ENCODE measurements around the gene RIOK1.
A peak's percentile ranks its signal among the peaks of the same experiment; 100 is the strongest.
"Not testable (repeated sequence)": the region's sequence is repeated elsewhere in the genome, so short reads cannot be mapped to it uniquely, and the experiment has no call there.

RIOK1 gene

GRCh38 chr6:7389451-7390225 lies at the start of gene RIOK1, which contains the start of gene CAGE1:
Gene RIOK1 (plus strand): TSS chr6:7389808. CDS start chr6:7390003, 195 bp downstream.
Gene CAGE1 (minus strand): TSS chr6:7389742. CDS start chr6:7387173, 2,569 bp downstream.
- DNase-seq (ENCODE audit: low read depth) = peak; percentile 95
- TF ChIP-seq CTCF (IDR thresholded peaks at IDR 0.05; ENCODE audit: low read length, missing control alignments) = no peak
- peak within 1 kb of the TSS; percentile 85 for H3K4me3 ChIP-seq (replicated peaks; ENCODE audit: low read depth, low read length)

GRCh38 chr6:7341271-7341670 lies 48.3 kb upstream of the RIOK1 start:
- no peak for TF ChIP-seq CTCF (IDR thresholded peaks at IDR 0.05; ENCODE audit: low read length, missing control alignments)
- H3K4me3 ChIP-seq (replicated peaks; ENCODE audit: low read depth, low read length) = no peak overlapping the region
- no peak for DNase-seq (ENCODE audit: low read depth)

- DNase-seq (ENCODE audit: low read depth) = no peak
- H3K4me3 ChIP-seq (replicated peaks; ENCODE audit: low read depth, low read length) = no peak overlapping the region
- no peak for TF ChIP-seq CTCF (IDR thresholded peaks at IDR 0.05; ENCODE audit: low read length, missing control alignments)
These were observed 47.4 kb upstream of the RIOK1 start for GRCh38 chr6:7341989-7342742.

GRCh38 chr6:7343546-7344475 lies 45.8 kb upstream of the RIOK1 start:
- no peak for TF ChIP-seq CTCF (IDR thresholded peaks at IDR 0.05; ENCODE audit: low read length, missing control alignments)
- no peak for DNase-seq (ENCODE audit: low read depth)
- H3K4me3 ChIP-seq (replicated peaks; ENCODE audit: low read depth, low read length) = no peak overlapping the region

GRCh38 chr6:7344773-7345450 lies 44.7 kb upstream of the RIOK1 start:
- not testable (repeated sequence) for H3K4me3 ChIP-seq (replicated peaks; ENCODE audit: low read depth, low read length); DNase-seq (ENCODE audit: low read depth)

- DNase-seq (ENCODE audit: low read depth) = peak; percentile 14
- H3K4me3 ChIP-seq (replicated peaks; ENCODE audit: low read depth, low read length) = not testable (repeated sequence)
These were observed 42.0 kb upstream of the RIOK1 start for GRCh38 chr6:7347551-7347997.

- DNase-seq (ENCODE audit: low read depth); H3K4me3 ChIP-seq (replicated peaks; ENCODE audit: low read depth, low read length): not testable (repeated sequence)
These were observed 39.0 kb upstream of the RIOK1 start for GRCh38 chr6:7350591-7350990.

GRCh38 chr6:7351916-7352315 lies 37.7 kb upstream of the RIOK1 start:
- not testable (repeated sequence) for H3K4me3 ChIP-seq (replicated peaks; ENCODE audit: low read depth, low read length); DNase-seq (ENCODE audit: low read depth)
